Fibroblast of pulmonary artery (primary cell): ENCODE measurements around the gene NANP.

Source experiments
- DNase-seq: peaks from one replicate; pipeline ENCODE4 v3.0.0-alpha.2; 2010; ENCODE audit warnings: low read depth
- H3K4me3 ChIP-seq: replicated peaks from 2 replicates; pipeline ENCODE4 v1.5.1; 2011; ENCODE audit warnings: low read depth, mild to moderate bottlenecking, control low read depth, low read length, moderate library complexity
- CTCF ChIP-seq: IDR thresholded peaks from 2 replicates; pipeline ENCODE4 v1.5.1; 2011; ENCODE audit warnings: mild to moderate bottlenecking, control low read depth, low read length, inconsistent platforms; ENCODE audit errors: missing control alignments

NANP gene

GRCh38 chr20:25624500-25624939 lies 706 bp upstream of the NANP start:
- no peak for DNase-seq
- H3K4me3 ChIP-seq: peak overlapping the region; percentile 84
- no peak for TF ChIP-seq CTCF

GRCh38 chr20:25623225-25623735 lies 534 bp downstream of the NANP start:
- DNase-seq: no peak
- H3K4me3 ChIP-seq: peak overlapping the region; percentile 84
- TF ChIP-seq CTCF: no peak

GRCh38 chr20:25622450-25623224 lies 1.2 kb downstream of the NANP start:
- DNase-seq: peak; percentile 33
- TF ChIP-seq CTCF: no peak
- peak overlapping the region; percentile 84 for H3K4me3 ChIP-seq

GRCh38 chr20:25622049-25622448 lies 1.8 kb downstream of the NANP start:
- no peak for TF ChIP-seq CTCF
- H3K4me3 ChIP-seq: peak overlapping the region; percentile 84
- DNase-seq: no peak

GRCh38 chr20:25619514-25619913 lies 4.3 kb downstream of the NANP start:
- no peak overlapping the region for H3K4me3 ChIP-seq
- no peak for DNase-seq
- no peak for TF ChIP-seq CTCF

GRCh38 chr20:25608774-25609173 lies 15.0 kb downstream of the NANP start:
- no peak for DNase-seq
- no peak for TF ChIP-seq CTCF
- no peak overlapping the region for H3K4me3 ChIP-seq
